CD4-positive, CD25-positive, alpha-beta regulatory T cell (primary cell): Measurements from ENCODE around the gene GCNA. TPM values are rescaled to one million over a fixed set of nuclear protein-coding genes. Genes with fewer than 3 reads are reported as not detected.
"Not testable (repeated sequence)": the region's sequence is repeated elsewhere in the genome, so short reads cannot be mapped to it uniquely, and the experiment has no call there.

ENCODE experiments used
- ATAC-seq, 2 donors: fragments of 150-1000 bp; cut with Tn5 transposase; one replicate each; pipeline ENCODE4 v1.10.0; 2021; ENCODE audit warnings: low read depth in 2 of 2, moderate number of reproducible peaks in 2 of 2, moderate library complexity in 1 of 2
- DNase-seq, 3 donors: peaks; one replicate each; pipeline versions ENCODE4 v3.0.0 to v3.0.0-alpha.2; 2012 to 2022; ENCODE audit warnings: mixed read lengths in 1 of 3
- H3K27ac ChIP-seq: one replicate; pipeline ENCODE4 v1.7.0; 2013; ENCODE audit warnings: mild to moderate bottlenecking, low read length; ENCODE audit not compliant: insufficient read depth, poor library complexity, severe bottlenecking
- H3K27me3 ChIP-seq: one replicate; pipeline ENCODE4 v1.7.0; 2013; ENCODE audit warnings: low read length; ENCODE audit not compliant: control insufficient read depth, insufficient read depth
- H3K36me3 ChIP-seq: one replicate; pipeline ENCODE4 v1.7.0; 2013; ENCODE audit warnings: mild to moderate bottlenecking, low read length, moderate library complexity; ENCODE audit not compliant: control insufficient read depth, insufficient read depth
- H3K4me1 ChIP-seq: 2 replicates; pipeline ENCODE4 v1.7.0; 2013; ENCODE audit warnings: mild to moderate bottlenecking, low read length; ENCODE audit not compliant: insufficient read depth, control insufficient read depth, poor library complexity, severe bottlenecking
- H3K4me3 ChIP-seq: one replicate; pipeline ENCODE4 v1.7.0; 2013; ENCODE audit warnings: low read depth, mild to moderate bottlenecking, low read length, moderate library complexity
- H3K9me3 ChIP-seq, 2 experiments: 1 replicate in 1 of 2; 2 replicates in 1 of 2; pipeline ENCODE4 v1.7.0; 2013; ENCODE audit warnings: low read length in 2 of 2, mild to moderate bottlenecking in 1 of 2, moderate library complexity in 1 of 2; ENCODE audit not compliant: control insufficient read depth in 2 of 2
- H3K27ac Mint-ChIP-seq, 3 donors: one replicate each; pipeline ENCODE4 v1.8.0; 2020 to 2022; ENCODE audit warnings: mild to moderate bottlenecking in 3 of 3, mixed read lengths in 3 of 3, moderate library complexity in 2 of 3
- H3K27me3 Mint-ChIP-seq: one replicate; pipeline ENCODE4 v1.8.0; 2022; ENCODE audit warnings: mild to moderate bottlenecking, mixed read lengths
- H3K36me3 Mint-ChIP-seq: one replicate; pipeline ENCODE4 v1.8.0; 2020; ENCODE audit warnings: mixed read lengths
- H3K4me1 Mint-ChIP-seq, 4 donors: one replicate each; pipeline ENCODE4 v1.8.0; 2020 to 2022; ENCODE audit warnings: mixed read lengths in 4 of 4, mild to moderate bottlenecking in 1 of 4
- H3K4me3 Mint-ChIP-seq, 4 donors: one replicate each; pipeline ENCODE4 v1.8.0; 2020 to 2022; ENCODE audit warnings: mild to moderate bottlenecking in 4 of 4, mixed read lengths in 4 of 4, moderate library complexity in 3 of 4
- H3K9me3 Mint-ChIP-seq, 7 donors: one replicate each; pipeline ENCODE4 v1.8.0; 2020 to 2022; ENCODE audit warnings: mixed read lengths in 7 of 7, mild to moderate bottlenecking in 3 of 7, moderate library complexity in 2 of 7
- polyA plus RNA-seq, 4 donors: library from polyadenylated mRNA; unstranded; fragments of 300-500 nt; fragmentation: Illumina TruSeq; gene quantifications; one replicate each; pipeline ENCODE4 v1.2.3, GENCODE V29; 2021
- total RNA-seq: library from RNA; stranded (reverse); gene quantifications from one replicate; pipeline ENCODE4 v1.2.3, GENCODE V29; 2022

The GCNA gene
- total and polyA plus RNA-seq, 5 donors from 2014 or later = 0.20 to 3.7 (median 0.57) TPM

- no peaks in the 10 kb centered on the region for H3K9me3 ChIP-seq
- peak overlapping the region; percentile 60 for H3K27ac ChIP-seq
- peaks cover 27% of the 10 kb centered on the region for H3K4me1 ChIP-seq
- Mint-ChIP-seq H3K27ac (peak overlapping the region; percentile 44 to 93 (median 77)), H3K4me1 (peaks cover 13 to 59% (median 30%) of the 10 kb centered on the region in 4 donors), H3K4me3 (peak overlapping the region in 2 of 4 donors; percentile 22 to 32), H3K9me3 (no peaks in the 10 kb centered on the region), H3K27me3 (no peaks in the 10 kb centered on the region), H3K36me3 (peaks cover 45% of the 10 kb centered on the region)
- DNase-seq (peak in 1 of 3 donors; percentile 68), ATAC-seq (peak; percentile 79 to 84)
- H3K4me3 ChIP-seq = peak overlapping the region; percentile 5
- H3K27me3 ChIP-seq = no peaks in the 10 kb centered on the region
- H3K36me3 ChIP-seq = peaks cover 37% of the 10 kb centered on the region
Measured at GRCh38 chrX:71606536-71607216, 28.4 kb downstream of the GCNA start.

- no peak for ATAC-seq
- no peaks in the 10 kb centered on the region for H3K9me3 Mint-ChIP-seq
- H3K36me3 Mint-ChIP-seq = peaks cover 41% of the 10 kb centered on the region
- DNase-seq = no peak
- H3K36me3 ChIP-seq = peaks cover 39% of the 10 kb centered on the region
- H3K27me3 ChIP-seq = no peaks in the 10 kb centered on the region
- no peaks in the 10 kb centered on the region for H3K9me3 ChIP-seq
- H3K27ac ChIP-seq = peak overlapping the region; percentile 60
- H3K4me3 Mint-ChIP-seq = peak overlapping the region in 2 of 4 donors; percentile 22 to 32
- H3K27me3 Mint-ChIP-seq = no peaks in the 10 kb centered on the region
- H3K4me1 Mint-ChIP-seq = peaks cover 13 to 59% (median 30%) of the 10 kb centered on the region in 4 donors
- no peak overlapping the region for H3K4me3 ChIP-seq
- peaks cover 27% of the 10 kb centered on the region for H3K4me1 ChIP-seq
- peak overlapping the region; percentile 59 to 93 (median 77) for H3K27ac Mint-ChIP-seq
Measured at GRCh38 chrX:71607488-71607887, 29.3 kb downstream of the GCNA start.

- peak in 1 of 3 donors; percentile 80 for DNase-seq
- ATAC-seq = peak; percentile 51 to 62
- H3K9me3 Mint-ChIP-seq = no peaks in the 10 kb centered on the region
- Histone ChIP-seq H3K36me3 (peaks cover 36% of the 10 kb centered on the region), H3K27me3 (no peaks in the 10 kb centered on the region), H3K4me3 (no peak overlapping the region), H3K4me1 (peaks cover 27% of the 10 kb centered on the region), H3K27ac (peak overlapping the region; percentile 61), H3K9me3 (no peaks in the 10 kb centered on the region)
- H3K4me3 Mint-ChIP-seq = peak overlapping the region in 3 of 4 donors; percentile 0 to 62 (median 3)
- H3K27ac Mint-ChIP-seq = peak overlapping the region; percentile 37 to 95 (median 48)
- H3K4me1 Mint-ChIP-seq = peaks cover 13 to 60% (median 30%) of the 10 kb centered on the region in 4 donors
- peaks cover 35% of the 10 kb centered on the region for H3K36me3 Mint-ChIP-seq
- no peaks in the 10 kb centered on the region for H3K27me3 Mint-ChIP-seq
Measured at GRCh38 chrX:71609095-71609750, 31.0 kb downstream of the GCNA start.

GRCh38 chrX:71611736-71612135 lies 33.5 kb downstream of the GCNA start:
- DNase-seq, H3K9me3 ChIP-seq, H3K4me3 Mint-ChIP-seq, ATAC-seq, H3K27me3 ChIP-seq, H3K27ac ChIP-seq, H3K4me3 ChIP-seq, H3K27me3 Mint-ChIP-seq, H3K9me3 Mint-ChIP-seq: not testable (repeated sequence)
- Mint-ChIP-seq H3K4me1 (peaks cover 13 to 58% (median 31%) of the 10 kb centered on the region in 4 donors), H3K27ac (peak overlapping the region in 1 of 3 donors; percentile 43), H3K36me3 (peaks cover 39% of the 10 kb centered on the region)
- peaks cover 22% of the 10 kb centered on the region for H3K4me1 ChIP-seq
- peaks cover 32% of the 10 kb centered on the region for H3K36me3 ChIP-seq

GRCh38 chrX:71612256-71612655 lies 34.0 kb downstream of the GCNA start:
- H3K4me1 ChIP-seq = peaks cover 17% of the 10 kb centered on the region
- H3K4me3 Mint-ChIP-seq = no peak overlapping the region

GRCh38 chrX:71615056-71615455 lies 36.8 kb downstream of the GCNA start:
- Mint-ChIP-seq H3K27ac (peak overlapping the region; percentile 59 to 86 (median 62)), H3K4me1 (peaks cover 5 to 57% (median 21%) of the 10 kb centered on the region in 4 donors), H3K4me3 (peak overlapping the region in 3 of 4 donors; percentile 24 to 86 (median 83)), H3K36me3 (peaks cover 34% of the 10 kb centered on the region), H3K9me3 (no peaks in the 10 kb centered on the region), H3K27me3 (no peaks in the 10 kb centered on the region)
- DNase-seq = no peak
- no peak for ATAC-seq
- H3K4me1 ChIP-seq = peaks cover 32% of the 10 kb centered on the region
- peaks cover 28% of the 10 kb centered on the region for H3K36me3 ChIP-seq
- H3K9me3 ChIP-seq = no peaks in the 10 kb centered on the region
- H3K4me3 ChIP-seq = no peak overlapping the region
- H3K27me3 ChIP-seq = no peaks in the 10 kb centered on the region
- H3K27ac ChIP-seq = peak overlapping the region; percentile 53

More at GRCh38 chrX:71612256-71612655, 34.0 kb downstream of the GCNA start:
- Mint-ChIP-seq H3K27me3 (no peaks in the 10 kb centered on the region), H3K36me3 (peaks cover 39% of the 10 kb centered on the region), H3K4me1 (peaks cover 12 to 57% (median 27%) of the 10 kb centered on the region in 4 donors), H3K27ac (peak overlapping the region in 1 of 3 donors; percentile 32), H3K9me3 (no peaks in the 10 kb centered on the region)
- ATAC-seq (no peak), DNase-seq (no peak)
- H3K27ac ChIP-seq = no peak overlapping the region
- no peaks in the 10 kb centered on the region for H3K27me3 ChIP-seq
- peaks cover 32% of the 10 kb centered on the region for H3K36me3 ChIP-seq
- no peaks in the 10 kb centered on the region for H3K9me3 ChIP-seq
- no peak overlapping the region for H3K4me3 ChIP-seq

GRCh38 chrX:71615954-71616353 lies 37.7 kb downstream of the GCNA start:
- DNase-seq (no peak), ATAC-seq (no peak)
- H3K27me3 Mint-ChIP-seq = no peaks in the 10 kb centered on the region
- H3K4me3 ChIP-seq = no peak overlapping the region
- H3K27ac ChIP-seq = peak overlapping the region; percentile 47
- H3K9me3 ChIP-seq = no peaks in the 10 kb centered on the region
- peaks cover 30% of the 10 kb centered on the region for H3K36me3 Mint-ChIP-seq
- peaks cover 22% of the 10 kb centered on the region for H3K36me3 ChIP-seq
- peak overlapping the region; percentile 83 to 91 (median 88) for H3K4me3 Mint-ChIP-seq
- peaks cover 5 to 62% (median 25%) of the 10 kb centered on the region in 4 donors for H3K4me1 Mint-ChIP-seq
- peaks cover 36% of the 10 kb centered on the region for H3K4me1 ChIP-seq
- H3K27me3 ChIP-seq = no peaks in the 10 kb centered on the region
- H3K27ac Mint-ChIP-seq = peak overlapping the region; percentile 59 to 86 (median 69)
- no peaks in the 10 kb centered on the region for H3K9me3 Mint-ChIP-seq
